Measurements from ENCODE around the gene CADPS2.

CADPS2 gene

GRCh38 chr7:122413339-122413738, 472.9 kb downstream of the CADPS2 start:
- no peak for TF ChIP-seq JUND (IDR thresholded peaks at IDR 0.05; ENCODE audit: low read depth)
- no peak for DNase-seq (ENCODE audit: low read depth in 1 of 2, low spot score in 1 of 2)
- in situ Hi-C loops (cut with HindIII; ENCODE audit: low pct_unique_long_range_greater_than_20kb, low sequenced_read_pairs), result no loop called here

GRCh38 chr7:122412883-122413282, 473.4 kb downstream of the CADPS2 start:
- in situ Hi-C loops (cut with HindIII; ENCODE audit: low pct_unique_long_range_greater_than_20kb, low sequenced_read_pairs), result no loop called here
- TF ChIP-seq JUND (IDR thresholded peaks at IDR 0.05; ENCODE audit: low read depth), result no peak
- no peak for DNase-seq (ENCODE audit: low read depth in 1 of 2, low spot score in 1 of 2)

- DNase-seq (ENCODE audit: low read depth in 1 of 2, low spot score in 1 of 2), result no peak
Measured at GRCh38 chr7:122412441-122412840, 473.8 kb downstream of the CADPS2 start.

GRCh38 chr7:122407195-122407594, 479.1 kb downstream of the CADPS2 start:
- DNase-seq (ENCODE audit: low read depth in 1 of 2, low spot score in 1 of 2), result no peak
- no peak for TF ChIP-seq JUND (IDR thresholded peaks at IDR 0.05; ENCODE audit: low read depth)
- in situ Hi-C loops (cut with HindIII; ENCODE audit: low pct_unique_long_range_greater_than_20kb, low sequenced_read_pairs), result no loop called here

More at GRCh38 chr7:122412441-122412840, 473.8 kb downstream of the CADPS2 start:
- TF ChIP-seq JUND (IDR thresholded peaks at IDR 0.05; ENCODE audit: low read depth), result no peak
- in situ Hi-C loops (cut with HindIII; ENCODE audit: low pct_unique_long_range_greater_than_20kb, low sequenced_read_pairs), result no loop called here

- no peak for TF ChIP-seq JUND (IDR thresholded peaks at IDR 0.05; ENCODE audit: low read depth)
- DNase-seq (ENCODE audit: low read depth in 1 of 2, low spot score in 1 of 2), result no peak
- in situ Hi-C loops (cut with HindIII; ENCODE audit: low pct_unique_long_range_greater_than_20kb, low sequenced_read_pairs), result no loop called here
Measured at GRCh38 chr7:122403113-122403512, 483.1 kb downstream of the CADPS2 start.

GRCh38 chr7:122402235-122402634, 484.0 kb downstream of the CADPS2 start:
- in situ Hi-C loops (cut with HindIII; ENCODE audit: low pct_unique_long_range_greater_than_20kb, low sequenced_read_pairs), result no loop called here
- no peak for DNase-seq (ENCODE audit: low read depth in 1 of 2, low spot score in 1 of 2)
- TF ChIP-seq JUND (IDR thresholded peaks at IDR 0.05; ENCODE audit: low read depth), result no peak

- no peak for DNase-seq (ENCODE audit: low read depth in 1 of 2, low spot score in 1 of 2)
- no peak for TF ChIP-seq JUND (IDR thresholded peaks at IDR 0.05; ENCODE audit: low read depth)
- in situ Hi-C loops (cut with HindIII; ENCODE audit: low pct_unique_long_range_greater_than_20kb, low sequenced_read_pairs), result no loop called here
Measured at GRCh38 chr7:122397381-122397780, 488.9 kb downstream of the CADPS2 start.

GRCh38 chr7:122394512-122394911, 491.7 kb downstream of the CADPS2 start:
- no peak for TF ChIP-seq JUND (IDR thresholded peaks at IDR 0.05; ENCODE audit: low read depth)
- in situ Hi-C loops (cut with HindIII; ENCODE audit: low pct_unique_long_range_greater_than_20kb, low sequenced_read_pairs), result no loop called here
- DNase-seq (ENCODE audit: low read depth in 1 of 2, low spot score in 1 of 2), result no peak

- no peak for TF ChIP-seq JUND (IDR thresholded peaks at IDR 0.05; ENCODE audit: low read depth)
- no peak for DNase-seq (ENCODE audit: low read depth in 1 of 2, low spot score in 1 of 2)
- in situ Hi-C loops (cut with HindIII; ENCODE audit: low pct_unique_long_range_greater_than_20kb, low sequenced_read_pairs), result no loop called here
Measured at GRCh38 chr7:122384528-122384927, 501.7 kb downstream of the CADPS2 start.

GRCh38 chr7:122383934-122384333, 502.3 kb downstream of the CADPS2 start:
- in situ Hi-C loops (cut with HindIII; ENCODE audit: low pct_unique_long_range_greater_than_20kb, low sequenced_read_pairs), result no loop called here
- no peak for TF ChIP-seq JUND (IDR thresholded peaks at IDR 0.05; ENCODE audit: low read depth)
- no peak for DNase-seq (ENCODE audit: low read depth in 1 of 2, low spot score in 1 of 2)

- no peak for DNase-seq (ENCODE audit: low read depth in 1 of 2, low spot score in 1 of 2)
- no peak for TF ChIP-seq JUND (IDR thresholded peaks at IDR 0.05; ENCODE audit: low read depth)
- in situ Hi-C loops (cut with HindIII; ENCODE audit: low pct_unique_long_range_greater_than_20kb, low sequenced_read_pairs), result no loop called here
Measured at GRCh38 chr7:122380992-122381391, 505.3 kb downstream of the CADPS2 start.

GRCh38 chr7:122379491-122379890, 506.8 kb downstream of the CADPS2 start:
- DNase-seq (ENCODE audit: low read depth in 1 of 2, low spot score in 1 of 2), result no peak
- in situ Hi-C loops (cut with HindIII; ENCODE audit: low pct_unique_long_range_greater_than_20kb, low sequenced_read_pairs), result no loop called here
- no peak for TF ChIP-seq JUND (IDR thresholded peaks at IDR 0.05; ENCODE audit: low read depth)

- in situ Hi-C loops (cut with HindIII; ENCODE audit: low pct_unique_long_range_greater_than_20kb, low sequenced_read_pairs), result no loop called here
- no peak for DNase-seq (ENCODE audit: low read depth in 1 of 2, low spot score in 1 of 2)
- TF ChIP-seq JUND (IDR thresholded peaks at IDR 0.05; ENCODE audit: low read depth), result no peak
Measured at GRCh38 chr7:122369756-122370155, 516.5 kb downstream of the CADPS2 start.

- DNase-seq (ENCODE audit: low read depth in 1 of 2, low spot score in 1 of 2), result no peak
- TF ChIP-seq JUND (IDR thresholded peaks at IDR 0.05; ENCODE audit: low read depth), result no peak
- in situ Hi-C loops (cut with HindIII; ENCODE audit: low pct_unique_long_range_greater_than_20kb, low sequenced_read_pairs), result no loop called here
Measured at GRCh38 chr7:122364761-122365280, 521.4 kb downstream of the CADPS2 start.

All from T47D (cell line).